ENCODE results near the gene TNFRSF8.

DNA sequence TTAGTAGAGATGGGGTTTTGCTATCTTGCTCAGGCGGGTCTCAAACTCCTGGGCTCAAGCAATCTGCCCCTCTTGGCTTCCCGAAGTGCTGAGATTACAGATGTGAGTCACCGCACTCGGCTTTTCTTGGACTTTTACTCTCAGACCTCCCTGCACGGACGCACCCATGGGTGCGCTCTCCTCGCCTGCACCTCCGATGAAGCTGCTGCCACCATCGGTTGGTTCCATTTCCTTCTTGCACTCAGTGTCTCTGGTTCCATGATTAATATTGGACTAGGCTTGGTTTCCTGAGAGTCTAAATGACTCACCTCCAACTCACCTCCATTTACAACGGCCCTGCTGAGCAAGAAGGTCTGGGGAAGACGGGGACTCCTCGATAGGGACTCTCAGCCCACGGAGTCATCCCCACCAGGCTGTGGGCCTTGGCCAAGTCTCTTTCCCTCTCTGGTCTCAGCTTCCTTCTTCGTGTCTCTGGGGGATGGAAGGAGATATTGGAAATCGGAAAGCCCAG, 6.7 kb upstream of the TNFRSF8 start:
- TF ChIP-seq EZH2 (IDR thresholded peaks at IDR 0.05; ENCODE audit: low read length, missing control alignments): no peak
- TF ChIP-seq, protein P1, sequence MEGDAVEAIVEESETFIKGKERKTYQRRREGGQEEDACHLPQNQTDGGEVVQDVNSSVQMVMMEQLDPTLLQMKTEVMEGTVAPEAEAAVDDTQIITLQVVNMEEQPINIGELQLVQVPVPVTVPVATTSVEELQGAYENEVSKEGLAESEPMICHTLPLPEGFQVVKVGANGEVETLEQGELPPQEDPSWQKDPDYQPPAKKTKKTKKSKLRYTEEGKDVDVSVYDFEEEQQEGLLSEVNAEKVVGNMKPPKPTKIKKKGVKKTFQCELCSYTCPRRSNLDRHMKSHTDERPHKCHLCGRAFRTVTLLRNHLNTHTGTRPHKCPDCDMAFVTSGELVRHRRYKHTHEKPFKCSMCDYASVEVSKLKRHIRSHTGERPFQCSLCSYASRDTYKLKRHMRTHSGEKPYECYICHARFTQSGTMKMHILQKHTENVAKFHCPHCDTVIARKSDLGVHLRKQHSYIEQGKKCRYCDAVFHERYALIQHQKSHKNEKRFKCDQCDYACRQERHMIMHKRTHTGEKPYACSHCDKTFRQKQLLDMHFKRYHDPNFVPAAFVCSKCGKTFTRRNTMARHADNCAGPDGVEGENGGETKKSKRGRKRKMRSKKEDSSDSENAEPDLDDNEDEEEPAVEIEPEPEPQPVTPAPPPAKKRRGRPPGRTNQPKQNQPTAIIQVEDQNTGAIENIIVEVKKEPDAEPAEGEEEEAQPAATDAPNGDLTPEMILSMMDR (conservative IDR thresholded peaks at IDR 0.05 in 1 of 2, IDR thresholded peaks at IDR 0.05 in 1 of 2; ENCODE audit: low read depth in 1 of 2, low read length in 2 of 2): no peak
